ENCODE results near the gene UBAC1.

DNA sequence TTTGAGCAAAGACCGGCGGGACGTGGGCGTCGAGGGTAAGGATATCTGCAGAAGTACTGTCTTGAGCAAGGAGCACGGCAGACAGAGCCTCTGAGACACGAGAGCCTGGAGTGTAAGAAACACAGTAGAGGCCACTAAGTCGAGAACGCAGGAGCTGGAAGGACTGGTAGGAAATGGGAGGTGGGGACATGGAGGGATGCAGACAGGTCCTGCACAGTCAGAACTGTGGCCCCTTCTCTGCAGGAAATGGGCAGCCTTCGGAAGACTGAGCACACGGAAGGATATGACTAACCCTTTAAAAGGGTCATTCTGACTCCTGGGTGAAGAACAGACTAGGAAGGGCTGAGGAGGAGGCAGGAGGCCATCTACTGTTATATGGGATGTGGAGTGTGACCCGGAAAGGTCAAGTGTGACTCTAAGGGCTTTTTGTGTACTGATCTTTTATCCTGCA is 52.4 kb downstream of the UBAC1 start:
- TF ChIP-seq EZH2 (IDR thresholded peaks at IDR 0.05; ENCODE audit: borderline replicate concordance, low read depth, low read length, poor library complexity, severe bottlenecking), result no peak
- TF ChIP-seq, protein P1, sequence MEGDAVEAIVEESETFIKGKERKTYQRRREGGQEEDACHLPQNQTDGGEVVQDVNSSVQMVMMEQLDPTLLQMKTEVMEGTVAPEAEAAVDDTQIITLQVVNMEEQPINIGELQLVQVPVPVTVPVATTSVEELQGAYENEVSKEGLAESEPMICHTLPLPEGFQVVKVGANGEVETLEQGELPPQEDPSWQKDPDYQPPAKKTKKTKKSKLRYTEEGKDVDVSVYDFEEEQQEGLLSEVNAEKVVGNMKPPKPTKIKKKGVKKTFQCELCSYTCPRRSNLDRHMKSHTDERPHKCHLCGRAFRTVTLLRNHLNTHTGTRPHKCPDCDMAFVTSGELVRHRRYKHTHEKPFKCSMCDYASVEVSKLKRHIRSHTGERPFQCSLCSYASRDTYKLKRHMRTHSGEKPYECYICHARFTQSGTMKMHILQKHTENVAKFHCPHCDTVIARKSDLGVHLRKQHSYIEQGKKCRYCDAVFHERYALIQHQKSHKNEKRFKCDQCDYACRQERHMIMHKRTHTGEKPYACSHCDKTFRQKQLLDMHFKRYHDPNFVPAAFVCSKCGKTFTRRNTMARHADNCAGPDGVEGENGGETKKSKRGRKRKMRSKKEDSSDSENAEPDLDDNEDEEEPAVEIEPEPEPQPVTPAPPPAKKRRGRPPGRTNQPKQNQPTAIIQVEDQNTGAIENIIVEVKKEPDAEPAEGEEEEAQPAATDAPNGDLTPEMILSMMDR (conservative IDR thresholded peaks at IDR 0.05; ENCODE audit: low read depth, low read length), result no peak
